AG04450 (cell line): ENCODE results near the gene TUBB. TPM values are rescaled to one million over a fixed set of nuclear protein-coding genes. Genes with fewer than 3 reads are reported as not detected.
A peak's percentile ranks its signal among the peaks of the same experiment; 100 is the strongest.

Experiments used
- CTCF ChIA-PET: fragments of 300-600, 350-600 bp; formaldehyde crosslinking; extraction: SDS; loops from one replicate; lab custom pipeline; 2022; ENCODE audit warnings: antibody characterized with exemption, inconsistent platforms; lab: Charles Lee
- POLR2A ChIA-PET: fragments of 350-600 bp; formaldehyde crosslinking; extraction: SDS; loops from one replicate; lab custom pipeline; 2021; ENCODE audit warnings: antibody characterized with exemption, inconsistent platforms; lab: Yijun Ruan, JAX
- DNase-seq: peaks from one replicate; pipeline ENCODE4 v3.0.0-alpha.2; 2011; ENCODE audit warnings: low read depth, low spot score
- H3K27ac ChIP-seq: one replicate; pipeline ENCODE4 v1.5.1; 2012; ENCODE audit warnings: low read depth, low read length, control low read depth
- H3K27me3 ChIP-seq: one replicate; pipeline ENCODE4 v1.6.0; 2012; ENCODE audit warnings: low read length; ENCODE audit not compliant: control insufficient read depth, insufficient read depth
- H3K4me3 ChIP-seq: 2 replicates; pipeline ENCODE4 v1.5.1; 2011; ENCODE audit warnings: mild to moderate bottlenecking, low read depth, low read length, control low read depth
- H3K9me3 ChIP-seq: 2 replicates; pipeline ENCODE4 v1.5.1; 2012; ENCODE audit warnings: low read length; ENCODE audit not compliant: control insufficient read depth, insufficient read depth
- polyA plus RNA-seq: library from polyadenylated mRNA; depleted of rRNA; stranded (reverse); fragments of >200 nt; gene quantifications from 2 replicates; pipeline ENCODE4 v1.2.3, GENCODE V29; 2011
- TF ChIP-seq, protein P1 (sequence below): IDR thresholded peaks from 2 replicates; pipeline ENCODE4 v1.5.1; 2011; ENCODE audit warnings: low read depth, low read length, control low read depth, inconsistent platforms

TUBB gene
- polyA plus RNA-seq, 1 experiment: 1,457 TPM

- H3K4me3 ChIP-seq: no peak overlapping the region
- H3K9me3 ChIP-seq: no peaks in the 10 kb centered on the region
- no peaks in the 10 kb centered on the region for H3K27me3 ChIP-seq
- DNase-seq: no peak
- ChIA-PET POLR2A (interaction anchor here (0.5 to 1.4 kb wide), 2 partner anchors 23 to 84 kb away, joined by 4 to 7 read pairs; partner anchors contain the start of gene IER3), CTCF (interaction anchor here (0.6 to 1.0 kb wide), 4 partner anchors 10 to 149 kb away, joined by 3 to 5 read pairs (median 3); partner anchors contain the start of gene VARS2)
- TF ChIP-seq, protein P1, sequence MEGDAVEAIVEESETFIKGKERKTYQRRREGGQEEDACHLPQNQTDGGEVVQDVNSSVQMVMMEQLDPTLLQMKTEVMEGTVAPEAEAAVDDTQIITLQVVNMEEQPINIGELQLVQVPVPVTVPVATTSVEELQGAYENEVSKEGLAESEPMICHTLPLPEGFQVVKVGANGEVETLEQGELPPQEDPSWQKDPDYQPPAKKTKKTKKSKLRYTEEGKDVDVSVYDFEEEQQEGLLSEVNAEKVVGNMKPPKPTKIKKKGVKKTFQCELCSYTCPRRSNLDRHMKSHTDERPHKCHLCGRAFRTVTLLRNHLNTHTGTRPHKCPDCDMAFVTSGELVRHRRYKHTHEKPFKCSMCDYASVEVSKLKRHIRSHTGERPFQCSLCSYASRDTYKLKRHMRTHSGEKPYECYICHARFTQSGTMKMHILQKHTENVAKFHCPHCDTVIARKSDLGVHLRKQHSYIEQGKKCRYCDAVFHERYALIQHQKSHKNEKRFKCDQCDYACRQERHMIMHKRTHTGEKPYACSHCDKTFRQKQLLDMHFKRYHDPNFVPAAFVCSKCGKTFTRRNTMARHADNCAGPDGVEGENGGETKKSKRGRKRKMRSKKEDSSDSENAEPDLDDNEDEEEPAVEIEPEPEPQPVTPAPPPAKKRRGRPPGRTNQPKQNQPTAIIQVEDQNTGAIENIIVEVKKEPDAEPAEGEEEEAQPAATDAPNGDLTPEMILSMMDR: no peak
- H3K27ac ChIP-seq: peak overlapping the region; percentile 21
Measured at GRCh38 chr6:30766461-30767157, 46.5 kb downstream of the TUBB start.

DNA sequence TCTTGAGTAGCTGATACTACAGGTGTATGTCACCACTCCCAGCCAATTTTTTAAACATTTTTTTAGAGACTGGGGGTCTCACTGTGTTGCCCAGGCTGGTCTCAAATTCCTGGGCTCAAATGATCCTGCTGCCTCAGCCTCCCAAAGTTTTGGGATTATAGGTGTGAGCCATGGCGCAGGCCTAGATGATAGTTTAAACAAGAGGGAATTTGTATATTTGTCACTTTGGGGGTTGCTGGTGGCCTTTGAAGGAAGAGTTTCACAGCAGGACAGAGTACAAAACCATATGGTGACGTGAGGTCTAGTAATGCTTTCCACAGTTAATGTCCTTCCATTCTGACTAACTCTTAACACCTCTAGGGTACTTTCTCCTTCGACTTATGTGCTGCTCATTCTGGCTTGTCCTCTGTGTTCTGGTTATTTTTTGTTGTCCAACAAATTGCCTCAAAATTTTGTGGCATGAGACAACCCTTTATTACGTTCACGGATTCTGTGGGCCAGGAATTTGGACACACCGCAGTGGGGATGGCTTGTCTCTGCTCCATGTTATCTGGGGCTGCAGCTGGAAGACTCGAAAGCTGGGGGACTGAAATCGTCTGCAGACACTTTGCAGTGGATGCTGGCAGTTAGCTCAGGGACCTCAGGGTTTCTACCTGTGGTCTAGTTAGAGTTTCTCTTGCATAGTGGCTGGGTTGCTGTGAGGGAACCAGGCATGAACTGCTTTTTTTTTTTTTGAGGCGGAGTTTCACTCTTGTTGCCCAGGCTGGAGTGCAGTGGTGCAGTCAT lies 47.2 kb downstream of the TUBB start:
- ChIA-PET CTCF (interaction anchor here (1.0 kb wide), 1 partner anchor 13 kb away, joined by 3 read pairs; no protein-coding TSS in a partner anchor), POLR2A (interaction anchor here (1.4 kb wide), 1 partner anchor 23 kb away, joined by 7 read pairs; the partner anchor contains the start of gene IER3)
- no peak overlapping the region for H3K27ac ChIP-seq
- no peak overlapping the region for H3K4me3 ChIP-seq
- no peak for DNase-seq
- no peaks in the 10 kb centered on the region for H3K27me3 ChIP-seq
- H3K9me3 ChIP-seq: no peaks in the 10 kb centered on the region
- TF ChIP-seq, protein P1: no peak

DNA sequence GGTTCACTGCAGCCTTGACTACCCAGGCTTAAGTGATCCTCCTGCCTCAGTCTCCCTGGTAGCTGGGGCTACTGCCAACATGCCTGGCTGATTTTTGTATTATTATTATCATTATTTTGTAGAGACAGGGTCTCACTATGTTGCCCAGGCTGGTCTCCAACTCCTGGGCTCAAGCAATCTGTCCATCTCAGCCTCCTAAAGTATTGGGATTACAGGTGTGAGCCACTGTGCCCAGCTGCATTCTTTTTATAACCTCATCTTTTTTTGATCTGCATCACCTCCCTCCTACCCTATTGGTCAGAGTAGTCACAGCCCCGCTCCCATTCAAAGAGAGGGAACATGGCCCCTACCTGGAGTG lies 47.8 kb downstream of the TUBB start:
- Histone ChIP-seq H3K27ac (no peak overlapping the region), H3K4me3 (no peak overlapping the region), H3K9me3 (no peaks in the 10 kb centered on the region), H3K27me3 (no peaks in the 10 kb centered on the region)
- ChIA-PET POLR2A (no interaction called here), CTCF (no interaction called here)
- TF ChIP-seq, protein P1: no peak
- no peak for DNase-seq

DNA sequence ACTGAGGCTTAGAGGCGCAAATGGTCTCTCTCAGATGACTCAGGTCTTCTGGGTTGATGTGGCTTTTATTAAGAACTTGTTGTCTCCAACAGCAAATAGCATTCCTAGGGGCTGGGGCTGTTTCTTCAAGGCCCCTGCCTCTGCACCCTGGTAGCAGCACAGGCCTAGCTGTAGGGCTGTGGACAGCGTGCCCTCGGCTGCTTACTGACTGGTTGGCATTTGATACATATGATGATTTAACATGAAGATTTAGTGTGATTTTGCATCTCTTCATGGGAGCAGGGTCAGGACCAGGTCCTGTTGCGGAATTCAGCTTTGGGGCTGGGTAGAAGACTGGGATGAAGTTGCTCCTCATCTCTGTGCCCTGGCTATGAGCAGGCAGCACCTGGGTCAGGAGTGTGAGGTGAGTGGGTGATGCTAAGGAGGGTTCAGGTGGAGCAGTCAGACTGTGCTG lies 48.5 kb downstream of the TUBB start:
- POLR2A ChIA-PET: interaction anchor here (1.0 to 2.7 kb wide), 8 partner anchors 9 to 47 kb away, joined by 3 to 22 read pairs (median 8); partner anchors contain the start of gene IER3
- CTCF ChIA-PET: interaction anchor here (0.8 to 1.7 kb wide), 5 partner anchors 16 to 96 kb away, joined by 3 to 7 read pairs (median 5); partner anchors contain the start of gene DHX16
- no peaks in the 10 kb centered on the region for H3K9me3 ChIP-seq
- H3K27me3 ChIP-seq: no peaks in the 10 kb centered on the region
- peak overlapping the region; percentile 100 for H3K27ac ChIP-seq
- no peak for DNase-seq
- TF ChIP-seq, protein P1: no peak
- H3K4me3 ChIP-seq: no peak overlapping the region
